GM20000 (cell line): ENCODE results near the gene XPNPEP2.
"Not testable (repeated sequence)": the region's sequence is repeated elsewhere in the genome, so short reads cannot be mapped to it uniquely, and the experiment has no call there.

Experiments
- DNase-seq: peaks from one replicate; pipeline ENCODE4 v3.0.0; 2012; ENCODE audit warnings: low spot score
- TF ChIP-seq, protein P1 (sequence below): IDR thresholded peaks from 2 replicates; pipeline ENCODE4 v1.5.1; 2012; ENCODE audit warnings: mild to moderate bottlenecking, control low read depth; ENCODE audit errors: extremely low read depth, missing control alignments

Gene XPNPEP2

GRCh38 chrX:129741880-129742758 is 3.3 kb downstream of the XPNPEP2 start:
- TF ChIP-seq, protein P1, sequence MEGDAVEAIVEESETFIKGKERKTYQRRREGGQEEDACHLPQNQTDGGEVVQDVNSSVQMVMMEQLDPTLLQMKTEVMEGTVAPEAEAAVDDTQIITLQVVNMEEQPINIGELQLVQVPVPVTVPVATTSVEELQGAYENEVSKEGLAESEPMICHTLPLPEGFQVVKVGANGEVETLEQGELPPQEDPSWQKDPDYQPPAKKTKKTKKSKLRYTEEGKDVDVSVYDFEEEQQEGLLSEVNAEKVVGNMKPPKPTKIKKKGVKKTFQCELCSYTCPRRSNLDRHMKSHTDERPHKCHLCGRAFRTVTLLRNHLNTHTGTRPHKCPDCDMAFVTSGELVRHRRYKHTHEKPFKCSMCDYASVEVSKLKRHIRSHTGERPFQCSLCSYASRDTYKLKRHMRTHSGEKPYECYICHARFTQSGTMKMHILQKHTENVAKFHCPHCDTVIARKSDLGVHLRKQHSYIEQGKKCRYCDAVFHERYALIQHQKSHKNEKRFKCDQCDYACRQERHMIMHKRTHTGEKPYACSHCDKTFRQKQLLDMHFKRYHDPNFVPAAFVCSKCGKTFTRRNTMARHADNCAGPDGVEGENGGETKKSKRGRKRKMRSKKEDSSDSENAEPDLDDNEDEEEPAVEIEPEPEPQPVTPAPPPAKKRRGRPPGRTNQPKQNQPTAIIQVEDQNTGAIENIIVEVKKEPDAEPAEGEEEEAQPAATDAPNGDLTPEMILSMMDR: no peak
- DNase-seq: no peak

DNA sequence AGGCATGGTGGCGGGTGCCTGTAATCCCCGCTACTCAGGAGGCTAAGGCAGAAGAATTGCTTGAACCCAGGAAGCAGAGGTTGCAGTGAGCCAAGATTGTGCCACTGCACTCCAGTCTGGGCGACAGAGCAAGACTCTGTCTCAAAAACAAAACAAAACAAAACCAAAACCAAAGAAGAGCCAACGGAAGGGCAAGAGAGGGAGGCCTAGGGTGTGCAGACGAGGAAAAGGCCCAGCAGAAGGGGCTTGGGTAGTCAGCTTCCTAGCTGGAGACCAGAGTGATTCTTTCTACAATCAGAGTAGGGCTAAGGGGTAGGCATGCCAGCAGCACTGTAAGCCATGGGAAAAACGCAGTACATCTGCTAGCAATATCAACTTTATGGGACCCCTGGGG is 4.0 kb downstream of the XPNPEP2 start:
- not testable (repeated sequence) for DNase-seq

DNA sequence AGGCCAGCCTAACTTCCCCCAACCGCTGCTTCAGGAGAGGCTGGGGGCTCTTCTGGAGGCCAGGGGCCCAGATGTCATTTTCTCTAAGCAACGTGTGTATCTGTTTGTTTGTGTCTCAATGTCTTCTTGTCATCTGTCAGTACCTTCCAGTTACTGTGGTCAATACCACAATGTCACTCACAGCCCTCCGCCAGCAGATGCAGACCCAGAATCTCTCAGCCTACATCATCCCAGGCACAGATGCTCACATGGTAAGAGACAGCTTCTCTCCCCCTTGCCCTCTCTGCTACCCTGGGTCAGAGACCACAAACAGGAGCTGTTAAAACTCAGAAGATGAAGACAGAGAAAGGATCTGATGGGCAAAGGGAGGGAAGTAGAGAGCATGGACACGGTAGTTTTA is 5.0 kb downstream of the XPNPEP2 start:
- no peak for DNase-seq
- TF ChIP-seq, protein P1: no peak

GRCh38 chrX:129744861-129745321 is 6.1 kb downstream of the XPNPEP2 start:
- TF ChIP-seq, protein P1: no peak
- no peak for DNase-seq

- no peak for DNase-seq
- TF ChIP-seq, protein P1: no peak
Measured at GRCh38 chrX:129746557-129747470, 8.0 kb downstream of the XPNPEP2 start.

DNA sequence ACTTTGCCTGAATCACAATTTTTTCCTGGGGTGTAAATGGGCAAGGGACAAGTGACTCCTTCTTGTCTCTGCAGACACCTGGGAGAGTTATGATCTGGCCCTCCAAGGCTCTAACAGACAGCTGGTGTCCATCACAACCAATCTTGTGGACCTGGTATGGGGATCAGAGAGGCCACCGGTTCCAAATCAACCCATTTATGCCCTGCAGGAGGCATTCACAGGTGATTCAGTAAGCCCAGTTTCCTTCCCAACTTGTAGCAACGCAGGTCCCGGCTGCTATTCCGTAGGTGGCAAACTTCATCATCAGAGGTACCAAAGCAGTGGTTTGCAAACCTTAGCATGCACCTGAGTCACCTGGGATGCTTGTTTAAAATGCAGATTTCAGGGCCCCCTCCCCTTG is 8.8 kb downstream of the XPNPEP2 start:
- no peak for DNase-seq
- TF ChIP-seq, protein P1: no peak

DNA sequence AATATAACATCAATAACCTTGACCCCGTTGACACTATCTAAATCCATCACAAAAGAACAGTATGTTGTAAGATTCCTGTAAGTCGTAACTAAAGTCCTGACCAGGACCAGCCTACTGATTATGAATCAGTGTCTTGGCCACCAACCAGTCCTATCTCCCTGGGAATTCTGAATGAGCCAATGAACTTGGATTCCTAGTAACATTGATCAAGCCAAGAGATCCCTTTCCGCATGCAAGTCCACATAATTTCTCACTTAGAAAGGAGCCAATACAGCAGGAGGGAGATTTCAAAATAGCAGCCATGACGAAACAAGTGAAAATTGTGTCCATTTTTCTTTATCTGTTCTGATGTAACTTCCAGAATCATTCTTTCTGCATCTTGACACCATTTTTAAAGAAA is 9.5 kb downstream of the XPNPEP2 start:
- DNase-seq: no peak
- TF ChIP-seq, protein P1: no peak
